ENCODE results near the gene DOCK6. TPM values are rescaled to one million over a fixed set of nuclear protein-coding genes. Genes with fewer than 3 reads are reported as not detected.

The DOCK6 gene
- total RNA-seq, 1 experiment from 2014 or later, result 57.9 TPM

DNA sequence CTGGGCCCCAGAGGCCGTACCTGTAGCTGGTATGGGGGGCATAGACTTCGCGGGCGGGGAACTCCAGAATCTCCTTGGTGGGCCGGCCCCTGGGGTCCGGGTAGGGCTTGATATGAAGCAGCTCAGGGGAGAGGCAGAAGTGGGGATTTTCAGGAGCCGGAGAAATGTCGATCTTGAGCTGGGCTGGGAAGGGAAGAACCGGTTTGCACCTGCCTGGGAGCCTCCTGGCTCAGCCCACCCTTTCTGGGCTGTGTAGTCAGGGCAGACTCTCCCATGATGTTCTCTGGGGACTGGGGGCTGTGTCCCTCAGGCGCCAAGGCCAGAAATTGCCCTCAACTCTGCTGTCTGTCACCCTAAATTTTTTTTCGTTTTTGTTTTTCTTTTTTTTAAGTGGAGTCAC lies 20.3 kb downstream of the DOCK6 start:
- H3K27me3 Mint-ChIP-seq (ENCODE audit: low read depth), result peaks cover 3% of the 10 kb centered on the region; the same call in 1 of the 2 replicates
- H3K27ac Mint-ChIP-seq, result peak overlapping the region in 2 of 3 experiments; percentile 55 to 75; a peak in 2 of 7 replicates
- Histone ChIP-seq H3K27me3 (ENCODE audit: insufficient read depth, low read length) (no peaks in the 10 kb centered on the region), H3K23me2 (ENCODE audit: insufficient read length, low read depth, low read length, poor library complexity, severe bottlenecking) (no peaks in the 10 kb centered on the region), H4K5ac (ENCODE audit: insufficient read length, low read depth, low read length) (no peak overlapping the region), H3K23ac (ENCODE audit: insufficient read length, low read depth, low read length) (no peak overlapping the region), H3K9ac (ENCODE audit: extremely low read depth, insufficient read length, low read length) (no peak overlapping the region), H3K14ac (ENCODE audit: insufficient read depth, low read length) (no peak overlapping the region), H2BK20ac (ENCODE audit: low read depth, low read length, poor library complexity, severe bottlenecking) (no peak overlapping the region), H2AK5ac (ENCODE audit: insufficient read length, low read length) (no peak overlapping the region), H2AFZ (ENCODE audit: low read length) (no peak overlapping the region), H3K56ac (ENCODE audit: insufficient read length, low read depth, low read length) (no peak overlapping the region), H3T11ph (ENCODE audit: low read length) (no peak overlapping the region), H3K27ac (ENCODE audit: insufficient read length, low read depth, low read length) (no peak overlapping the region), H3K18ac (ENCODE audit: insufficient read length, low read depth, low read length) (no peak overlapping the region), H3K4ac (ENCODE audit: low read depth, low read length) (no peak overlapping the region), H4K8ac (replicated peaks; ENCODE audit: insufficient read length, low read depth, low read length) (no peak overlapping the region), H3K4me2 (ENCODE audit: insufficient read depth, insufficient read length, low read length) (no peak overlapping the region), H2BK120ac (ENCODE audit: low read depth, low read length, poor library complexity, severe bottlenecking) (no peak overlapping the region), H2BK12ac (ENCODE audit: insufficient read length, low read depth, low read length) (no peak overlapping the region), H4K20me1 (ENCODE audit: control insufficient read depth, insufficient read depth, insufficient read length) (peaks cover 2% of the 10 kb centered on the region), H2BK15ac (ENCODE audit: low read depth, low read length) (no peak overlapping the region), H3K4me1 (ENCODE audit: insufficient read depth, low read length) (no peaks in the 10 kb centered on the region), H3K9me3 (ENCODE audit: control insufficient read depth, low read depth, low read length) (no peaks in the 10 kb centered on the region), H4K91ac (ENCODE audit: insufficient read length, low read depth, low read length) (no peak overlapping the region), H3K79me2 (ENCODE audit: insufficient read depth, low read length) (no peaks in the 10 kb centered on the region), H2BK5ac (ENCODE audit: insufficient read length, low read length) (no peak overlapping the region), H3K79me1 (ENCODE audit: insufficient read depth, low read depth, low read length, poor library complexity, severe bottlenecking) (no peaks in the 10 kb centered on the region)
- no CpG with 5 or more reads among the region's 11 CpGs for WGBS (ENCODE audit: extremely low coverage, insufficient read length, low lambda C conversion rate)
- H3K4me3 Mint-ChIP-seq, result no peak overlapping the region
- H3K4me1 Mint-ChIP-seq, result peaks cover 3 to 10% of the 10 kb centered on the region in 2 experiments
- H3K9me3 Mint-ChIP-seq, result no peaks in the 10 kb centered on the region
- TF ChIP-seq, protein P1, sequence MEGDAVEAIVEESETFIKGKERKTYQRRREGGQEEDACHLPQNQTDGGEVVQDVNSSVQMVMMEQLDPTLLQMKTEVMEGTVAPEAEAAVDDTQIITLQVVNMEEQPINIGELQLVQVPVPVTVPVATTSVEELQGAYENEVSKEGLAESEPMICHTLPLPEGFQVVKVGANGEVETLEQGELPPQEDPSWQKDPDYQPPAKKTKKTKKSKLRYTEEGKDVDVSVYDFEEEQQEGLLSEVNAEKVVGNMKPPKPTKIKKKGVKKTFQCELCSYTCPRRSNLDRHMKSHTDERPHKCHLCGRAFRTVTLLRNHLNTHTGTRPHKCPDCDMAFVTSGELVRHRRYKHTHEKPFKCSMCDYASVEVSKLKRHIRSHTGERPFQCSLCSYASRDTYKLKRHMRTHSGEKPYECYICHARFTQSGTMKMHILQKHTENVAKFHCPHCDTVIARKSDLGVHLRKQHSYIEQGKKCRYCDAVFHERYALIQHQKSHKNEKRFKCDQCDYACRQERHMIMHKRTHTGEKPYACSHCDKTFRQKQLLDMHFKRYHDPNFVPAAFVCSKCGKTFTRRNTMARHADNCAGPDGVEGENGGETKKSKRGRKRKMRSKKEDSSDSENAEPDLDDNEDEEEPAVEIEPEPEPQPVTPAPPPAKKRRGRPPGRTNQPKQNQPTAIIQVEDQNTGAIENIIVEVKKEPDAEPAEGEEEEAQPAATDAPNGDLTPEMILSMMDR (conservative IDR thresholded peaks at IDR 0.05), result no peak
- peaks cover 12 to 44% (median 40%) of the 10 kb centered on the region in 3 experiments for H3K36me3 Mint-ChIP-seq (ENCODE audit: insufficient read depth in 1 of 3, low read depth in 3 of 3)
- DNase-seq, result no peak

All from H9 (cell line).